ENCODE results near the gene PPP1R14D. TPM values are rescaled to one million over a fixed set of nuclear protein-coding genes. Genes with fewer than 3 reads are reported as not detected.

The PPP1R14D gene
- total RNA-seq, 1 experiment from 2014 or later = not detected

DNA sequence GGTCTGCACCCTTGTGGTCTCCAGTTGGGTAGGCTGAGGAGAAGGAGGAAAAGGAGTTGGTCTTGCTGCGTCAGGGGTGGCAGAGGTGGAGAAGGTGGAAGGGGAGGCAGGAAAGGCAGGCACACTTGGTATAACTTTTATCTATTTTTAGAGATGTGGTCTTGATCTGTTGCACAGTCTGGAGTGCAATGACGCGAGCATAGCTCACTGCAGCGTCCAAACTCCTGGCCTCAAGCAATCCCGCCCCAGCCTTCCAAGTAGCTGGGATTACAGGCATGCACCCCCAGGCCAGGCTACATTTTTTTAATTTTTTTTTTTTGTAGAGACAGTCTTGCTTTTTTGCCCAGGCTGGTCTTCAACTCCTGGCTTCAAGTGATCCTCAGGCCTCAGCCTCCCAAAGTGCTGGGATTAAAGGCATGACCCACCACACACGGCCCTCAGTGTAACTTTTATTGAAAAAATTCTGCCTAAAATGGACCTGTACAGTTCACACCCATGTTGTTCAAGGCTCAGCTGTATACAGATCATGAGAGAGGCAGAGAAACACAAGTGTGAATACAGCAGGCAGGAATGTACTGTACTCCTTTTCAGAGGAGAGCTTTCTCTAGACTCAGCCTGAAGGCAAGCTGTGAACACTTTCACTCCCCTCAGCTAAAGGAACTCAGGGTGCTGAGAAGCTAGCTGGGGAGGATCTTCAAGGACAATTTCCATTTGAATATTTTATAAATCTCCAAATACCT, 47.7 kb upstream of the PPP1R14D start:
- H3K27ac Mint-ChIP-seq = peak overlapping the region in 2 of 3 experiments; percentile 38 to 57; a peak in 3 of 7 replicates
- Histone ChIP-seq H3K4me1 (ENCODE audit: insufficient read depth, low read length) (no peaks in the 10 kb centered on the region; the same call in 1 of the 2 replicates), H2BK12ac (ENCODE audit: insufficient read length, low read depth, low read length) (no peak overlapping the region), H3K14ac (ENCODE audit: insufficient read depth, low read length) (no peak overlapping the region), H4K5ac (ENCODE audit: insufficient read length, low read depth, low read length) (no peak overlapping the region), H3K9ac (ENCODE audit: extremely low read depth, insufficient read length, low read length) (no peak overlapping the region), H4K91ac (ENCODE audit: insufficient read length, low read depth, low read length) (no peak overlapping the region), H3K4ac (ENCODE audit: low read depth, low read length) (no peak overlapping the region), H3K79me1 (ENCODE audit: insufficient read depth, low read depth, low read length, poor library complexity, severe bottlenecking) (no peaks in the 10 kb centered on the region), H3K23ac (ENCODE audit: insufficient read length, low read depth, low read length) (no peak overlapping the region), H4K20me1 (ENCODE audit: control insufficient read depth, insufficient read depth, insufficient read length) (no peaks in the 10 kb centered on the region), H2BK20ac (ENCODE audit: low read depth, low read length, poor library complexity, severe bottlenecking) (no peak overlapping the region), H2BK15ac (ENCODE audit: low read depth, low read length) (no peak overlapping the region), H4K8ac (replicated peaks; ENCODE audit: insufficient read length, low read depth, low read length) (no peak overlapping the region), H3K27me3 (ENCODE audit: insufficient read depth, low read length) (no peaks in the 10 kb centered on the region), H2BK120ac (ENCODE audit: low read depth, low read length, poor library complexity, severe bottlenecking) (no peak overlapping the region), H2AK5ac (ENCODE audit: insufficient read length, low read length) (no peak overlapping the region), H3K56ac (ENCODE audit: insufficient read length, low read depth, low read length) (no peak overlapping the region), H3K27ac (ENCODE audit: insufficient read length, low read depth, low read length) (no peak overlapping the region), H3K9me3 (ENCODE audit: control insufficient read depth, low read depth, low read length) (no peaks in the 10 kb centered on the region), H2AFZ (ENCODE audit: low read length) (no peak overlapping the region), H3K79me2 (ENCODE audit: insufficient read depth, low read length) (no peaks in the 10 kb centered on the region), H2BK5ac (ENCODE audit: insufficient read length, low read length) (no peak overlapping the region), H3K18ac (ENCODE audit: insufficient read length, low read depth, low read length) (no peak overlapping the region), H3K4me2 (ENCODE audit: insufficient read depth, insufficient read length, low read length) (no peak overlapping the region), H3K23me2 (ENCODE audit: insufficient read length, low read depth, low read length, poor library complexity, severe bottlenecking) (peaks cover 3% of the 10 kb centered on the region), H3T11ph (ENCODE audit: low read length) (no peak overlapping the region)
- H3K4me3 Mint-ChIP-seq = peak overlapping the region in 1 of 2 experiments; percentile 45; a peak in 1 of 5 replicates
- H3K4me1 Mint-ChIP-seq = peaks cover 26 to 38% of the 10 kb centered on the region in 2 experiments
- WGBS (ENCODE audit: extremely low coverage, insufficient read length, low lambda C conversion rate) = no CpG with 5 or more reads among the region's 6 CpGs
- peaks cover 2% of the 10 kb centered on the region for H3K27me3 Mint-ChIP-seq (ENCODE audit: low read depth)
- TF ChIP-seq CTCF (conservative IDR thresholded peaks at IDR 0.05) = no peak
- no peaks in the 10 kb centered on the region; a peak in 1 of 5 replicates for H3K9me3 Mint-ChIP-seq
- no peak for DNase-seq
- no peaks in the 10 kb centered on the region for H3K36me3 Mint-ChIP-seq (ENCODE audit: insufficient read depth in 1 of 3, low read depth in 3 of 3)

Data from H9 (cell line).